Esophagus squamous epithelium (tissue), 5 donors: ENCODE measurements around the gene FGD4. TPM values are rescaled to one million over a fixed set of nuclear protein-coding genes. Genes with fewer than 3 reads are reported as not detected.

Experiments
- DNase-seq: peaks from one replicate; lab custom pipeline; 2025; lab: John Stamatoyannopoulos, UW
- H3K27ac ChIP-seq, 4 donors: fragments of 200-600 bp; sonication (generic); one replicate each; pipeline ENCODE4 v1.5.1; 2016 to 2019; ENCODE audit warnings: mild to moderate bottlenecking in 1 of 4
- H3K27me3 ChIP-seq, 4 donors: fragments of 200-600 bp; sonication (generic); 1 replicate in 3 of 4; 2 replicates in 1 of 4; pipeline versions ENCODE4 v1.5.1 to v1.6.0; 2017 to 2021; ENCODE audit warnings: antibody characterized with exemption in 1 of 4
- H3K36me3 ChIP-seq, 3 donors: fragments of 200-600 bp; sonication (generic); one replicate each; pipeline ENCODE4 v1.5.1; 2016 to 2019
- H3K4me1 ChIP-seq, 3 donors: fragments of 200-600 bp; sonication (generic); one replicate each; pipeline ENCODE4 v1.5.1; 2017 to 2019
- H3K4me3 ChIP-seq, 4 donors: fragments of 200-600 bp; sonication (generic); 1 replicate in 3 of 4; 2 replicates in 1 of 4; pipeline ENCODE4 v1.5.1; 2016 to 2019; ENCODE audit warnings: mild to moderate bottlenecking in 2 of 4, moderate library complexity in 1 of 4
- H3K9me3 ChIP-seq, 3 donors: fragments of 200-600 bp; sonication (generic); one replicate each; pipeline ENCODE4 v1.5.1; 2016 to 2019
- POLR2A ChIP-seq, 4 donors: fragments of 450-650 bp; IDR thresholded peaks; one replicate each; pipeline ENCODE4 v1.6.1; 2017; ENCODE audit warnings: antibody characterized with exemption in 4 of 4, mild to moderate bottlenecking in 4 of 4, moderate library complexity in 3 of 4
- WGBS, 2 donors: methylation state at CpG; one replicate each; pipeline ENCODE4 v1.1.5; 2018; 5-methylcytosine and 5-hydroxymethylcytosine counted together
- intact Hi-C: fragments of 100-400 bp; cut with DNase I; formaldehyde crosslinking; loops from one replicate; pipeline ENCODE4 v1.15.0; 2022
- total RNA-seq, 4 donors: library from RNA; depleted of rRNA; stranded (reverse); fragments of >200 nt; gene quantifications; one replicate each; pipeline ENCODE4 v1.1.0, GENCODE V29; 2016
- TF ChIP-seq, protein P1 (sequence below), 6 experiments: fragments of 450-650 bp in 4 of 6; fragments of 200-600 bp in 2 of 6; sonication (generic) in 2 of 6; IDR thresholded peaks; one replicate each; pipeline ENCODE4 v1.5.1; 2016 to 2019; ENCODE audit warnings: antibody characterized with exemption in 6 of 6, mild to moderate bottlenecking in 4 of 6, moderate library complexity in 4 of 6
- donor health status: DM: yes; HTN: yes; CAD: no.

FGD4 gene
- total RNA-seq, 4 donors from 2014 or later = 17.0 to 49.8 (median 25.6) TPM

- no peak for DNase-seq
- Histone ChIP-seq H3K4me1 (peaks cover 0 to 17% (median 0%) of the 10 kb centered on the region in 3 donors), H3K27ac (no peak overlapping the region), H3K36me3 (peaks cover 0 to 66% (median 0%) of the 10 kb centered on the region in 3 donors), H3K4me3 (no peak overlapping the region), H3K27me3 (no peaks in the 10 kb centered on the region), H3K9me3 (no peaks in the 10 kb centered on the region)
- WGBS, 2 donors = 91 to 94% methylated on average over 5 of the region's 5 CpGs
- TF ChIP-seq POLR2A (IDR thresholded peaks at IDR 0.05) = no peak
- TF ChIP-seq, protein P1, sequence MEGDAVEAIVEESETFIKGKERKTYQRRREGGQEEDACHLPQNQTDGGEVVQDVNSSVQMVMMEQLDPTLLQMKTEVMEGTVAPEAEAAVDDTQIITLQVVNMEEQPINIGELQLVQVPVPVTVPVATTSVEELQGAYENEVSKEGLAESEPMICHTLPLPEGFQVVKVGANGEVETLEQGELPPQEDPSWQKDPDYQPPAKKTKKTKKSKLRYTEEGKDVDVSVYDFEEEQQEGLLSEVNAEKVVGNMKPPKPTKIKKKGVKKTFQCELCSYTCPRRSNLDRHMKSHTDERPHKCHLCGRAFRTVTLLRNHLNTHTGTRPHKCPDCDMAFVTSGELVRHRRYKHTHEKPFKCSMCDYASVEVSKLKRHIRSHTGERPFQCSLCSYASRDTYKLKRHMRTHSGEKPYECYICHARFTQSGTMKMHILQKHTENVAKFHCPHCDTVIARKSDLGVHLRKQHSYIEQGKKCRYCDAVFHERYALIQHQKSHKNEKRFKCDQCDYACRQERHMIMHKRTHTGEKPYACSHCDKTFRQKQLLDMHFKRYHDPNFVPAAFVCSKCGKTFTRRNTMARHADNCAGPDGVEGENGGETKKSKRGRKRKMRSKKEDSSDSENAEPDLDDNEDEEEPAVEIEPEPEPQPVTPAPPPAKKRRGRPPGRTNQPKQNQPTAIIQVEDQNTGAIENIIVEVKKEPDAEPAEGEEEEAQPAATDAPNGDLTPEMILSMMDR (IDR thresholded peaks at IDR 0.05) = no peak
- intact Hi-C loops = no loop called here
These were observed 186.3 kb downstream of the FGD4 start for GRCh38 chr12:32585680-32586079.

DNA sequence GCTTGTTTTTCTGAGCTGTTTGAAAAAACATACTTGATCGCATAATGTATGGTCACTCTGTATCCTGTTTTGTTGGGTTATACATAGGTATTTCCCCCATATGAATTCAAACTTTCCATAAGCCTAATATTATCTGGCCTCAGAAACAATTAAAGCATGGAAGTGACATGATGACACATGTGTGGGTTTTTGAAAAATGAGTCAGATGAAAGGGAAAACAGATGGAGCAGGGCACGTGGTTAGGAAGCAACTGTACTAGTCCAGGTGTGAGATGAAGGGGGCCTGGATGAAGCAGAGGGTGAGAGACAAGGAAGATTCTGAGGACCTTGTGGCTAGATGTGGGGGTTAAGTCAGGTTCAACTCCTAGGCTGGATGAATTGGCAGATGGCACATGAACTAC is 187.0 kb downstream of the FGD4 start:
- DNase-seq = no peak
- TF ChIP-seq, protein P1 (IDR thresholded peaks at IDR 0.05) = no peak
- TF ChIP-seq POLR2A (IDR thresholded peaks at IDR 0.05) = no peak
- Histone ChIP-seq H3K36me3 (peaks cover 0 to 66% (median 0%) of the 10 kb centered on the region in 3 donors), H3K27ac (no peak overlapping the region), H3K4me1 (peaks cover 0 to 17% (median 0%) of the 10 kb centered on the region in 3 donors), H3K4me3 (no peak overlapping the region), H3K27me3 (no peaks in the 10 kb centered on the region), H3K9me3 (no peaks in the 10 kb centered on the region)
- intact Hi-C loops = no loop called here
- 18 to 31% methylated on average over 2 of the region's 2 CpGs for WGBS, 2 donors

- peaks cover 0 to 61% (median 0%) of the 10 kb centered on the region in 3 donors for H3K36me3 ChIP-seq
- H3K27me3 ChIP-seq = no peaks in the 10 kb centered on the region
- no peak overlapping the region for H3K27ac ChIP-seq
- WGBS, 2 donors = 88 to 95% methylated on average over 4 of the region's 4 CpGs
- DNase-seq = no peak
- TF ChIP-seq POLR2A (IDR thresholded peaks at IDR 0.05) = no peak
- TF ChIP-seq, protein P1 (IDR thresholded peaks at IDR 0.05) = no peak
- H3K4me1 ChIP-seq = peaks cover 0 to 17% (median 0%) of the 10 kb centered on the region in 3 donors
- H3K9me3 ChIP-seq = no peaks in the 10 kb centered on the region
- no peak overlapping the region for H3K4me3 ChIP-seq
- intact Hi-C loops = no loop called here
These were observed 188.5 kb downstream of the FGD4 start for GRCh38 chr12:32587581-32588495.

- 54 to 60% methylated on average over 3 of the region's 3 CpGs for WGBS, 2 donors
- intact Hi-C loops = no loop called here
- H3K27ac ChIP-seq = peak overlapping the region in 1 of 4 donors; percentile 21
- peaks cover 0 to 58% (median 0%) of the 10 kb centered on the region in 3 donors for H3K36me3 ChIP-seq
- no peaks in the 10 kb centered on the region for H3K27me3 ChIP-seq
- H3K9me3 ChIP-seq = no peaks in the 10 kb centered on the region
- DNase-seq = no peak
- TF ChIP-seq POLR2A (IDR thresholded peaks at IDR 0.05) = no peak
- TF ChIP-seq, protein P1 (IDR thresholded peaks at IDR 0.05) = no peak
- H3K4me3 ChIP-seq = no peak overlapping the region
- peaks cover 0 to 17% (median 0%) of the 10 kb centered on the region in 3 donors for H3K4me1 ChIP-seq
These were observed 189.2 kb downstream of the FGD4 start for GRCh38 chr12:32588604-32589003.
